SU-DHL-6 (cell line): ENCODE results near the gene PODN.

ENCODE experiments used
- EZH2phosphoT487 ChIP-seq: fragments of 200-600 bp; sonication (generic), shearing (Covaris generic); conservative IDR thresholded peaks from 2 replicates; pipeline ENCODE4 v1.6.1; 2018; ENCODE audit warnings: mild to moderate bottlenecking, antibody characterized with exemption, low read length, moderate library complexity, mixed read lengths
- TF ChIP-seq, protein P1 (sequence below): fragments of 200-600 bp; sonication (generic); IDR thresholded peaks from one replicate; pipeline ENCODE4 v1.5.1; 2017; ENCODE audit warnings: antibody characterized with exemption, mild to moderate bottlenecking, low read length, moderate library complexity; ENCODE audit not compliant: insufficient read depth, poor library complexity, severe bottlenecking

DNA sequence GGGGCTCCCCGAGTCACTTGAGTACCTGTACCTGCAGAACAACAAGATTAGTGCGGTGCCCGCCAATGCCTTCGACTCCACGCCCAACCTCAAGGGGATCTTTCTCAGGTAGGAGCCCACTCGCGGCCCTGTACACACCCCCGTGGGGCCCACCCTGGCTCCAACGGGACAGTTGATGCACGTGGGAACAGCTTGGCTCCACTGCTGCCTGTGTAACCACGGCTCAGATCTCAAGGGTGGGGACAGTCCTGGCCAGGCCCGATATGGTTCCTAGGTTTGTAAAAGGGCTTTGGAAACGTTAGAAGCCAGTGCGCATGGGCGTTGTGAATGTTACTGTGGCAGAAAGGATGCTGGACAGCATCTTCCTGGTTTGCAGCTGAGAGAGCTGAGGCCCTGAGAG, 18.8 kb downstream of the PODN start:
- TF ChIP-seq, protein P1, sequence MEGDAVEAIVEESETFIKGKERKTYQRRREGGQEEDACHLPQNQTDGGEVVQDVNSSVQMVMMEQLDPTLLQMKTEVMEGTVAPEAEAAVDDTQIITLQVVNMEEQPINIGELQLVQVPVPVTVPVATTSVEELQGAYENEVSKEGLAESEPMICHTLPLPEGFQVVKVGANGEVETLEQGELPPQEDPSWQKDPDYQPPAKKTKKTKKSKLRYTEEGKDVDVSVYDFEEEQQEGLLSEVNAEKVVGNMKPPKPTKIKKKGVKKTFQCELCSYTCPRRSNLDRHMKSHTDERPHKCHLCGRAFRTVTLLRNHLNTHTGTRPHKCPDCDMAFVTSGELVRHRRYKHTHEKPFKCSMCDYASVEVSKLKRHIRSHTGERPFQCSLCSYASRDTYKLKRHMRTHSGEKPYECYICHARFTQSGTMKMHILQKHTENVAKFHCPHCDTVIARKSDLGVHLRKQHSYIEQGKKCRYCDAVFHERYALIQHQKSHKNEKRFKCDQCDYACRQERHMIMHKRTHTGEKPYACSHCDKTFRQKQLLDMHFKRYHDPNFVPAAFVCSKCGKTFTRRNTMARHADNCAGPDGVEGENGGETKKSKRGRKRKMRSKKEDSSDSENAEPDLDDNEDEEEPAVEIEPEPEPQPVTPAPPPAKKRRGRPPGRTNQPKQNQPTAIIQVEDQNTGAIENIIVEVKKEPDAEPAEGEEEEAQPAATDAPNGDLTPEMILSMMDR = no peak
- no peak for TF ChIP-seq EZH2phosphoT487
